Epithelial cell of esophagus (primary cell): Measurements from ENCODE around the gene TNRC18.

ENCODE experiments used
- DNase-seq: peaks from one replicate; pipeline ENCODE4 v3.0.0; 2010; ENCODE audit warnings: low read depth
- H3K4me3 ChIP-seq: 2 replicates; pipeline ENCODE4 v1.5.1; 2011; ENCODE audit warnings: mild to moderate bottlenecking, low read length, control low read depth
- TF ChIP-seq, protein P1 (sequence below): IDR thresholded peaks from 2 replicates; pipeline ENCODE4 v1.5.1; 2011; ENCODE audit warnings: low read depth, mild to moderate bottlenecking, low read length, control low read depth, inconsistent platforms; ENCODE audit not compliant: insufficient read depth; ENCODE audit errors: missing control alignments

The TNRC18 gene

DNA sequence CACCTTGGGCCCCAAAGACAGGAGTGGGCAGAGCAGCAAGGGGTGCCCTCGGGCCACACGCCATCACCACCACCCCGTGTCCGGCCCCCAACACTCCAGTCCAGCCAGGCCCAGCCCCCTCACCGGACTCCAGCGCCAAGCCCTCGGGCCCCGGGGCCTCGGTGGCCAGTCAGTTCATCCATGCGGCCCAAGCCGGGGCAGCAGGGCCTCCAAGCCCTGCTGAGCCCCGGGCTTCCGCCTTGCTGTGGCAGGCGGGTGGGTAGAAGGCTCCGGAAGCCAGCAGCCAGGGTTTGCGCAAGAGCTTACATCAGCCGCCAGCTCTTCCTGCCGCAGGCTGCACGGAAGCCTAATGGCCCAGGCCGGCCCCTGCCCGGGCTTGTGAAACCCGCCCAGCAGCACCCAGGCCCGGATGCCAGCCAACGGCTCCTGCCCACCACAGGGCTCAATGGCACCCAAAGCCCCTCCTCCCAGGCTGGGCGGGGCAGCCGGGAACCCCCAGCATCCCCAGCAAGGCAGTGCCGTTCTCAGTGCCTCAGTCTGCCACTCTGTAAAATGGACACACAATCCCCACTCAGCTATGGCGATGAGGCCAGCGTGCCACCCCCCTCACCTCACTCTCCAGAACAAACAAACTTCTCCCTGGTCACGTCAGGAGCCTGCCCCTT, 26.5 kb downstream of the TNRC18 start:
- H3K4me3 ChIP-seq = peak overlapping the region; percentile 71
- TF ChIP-seq, protein P1, sequence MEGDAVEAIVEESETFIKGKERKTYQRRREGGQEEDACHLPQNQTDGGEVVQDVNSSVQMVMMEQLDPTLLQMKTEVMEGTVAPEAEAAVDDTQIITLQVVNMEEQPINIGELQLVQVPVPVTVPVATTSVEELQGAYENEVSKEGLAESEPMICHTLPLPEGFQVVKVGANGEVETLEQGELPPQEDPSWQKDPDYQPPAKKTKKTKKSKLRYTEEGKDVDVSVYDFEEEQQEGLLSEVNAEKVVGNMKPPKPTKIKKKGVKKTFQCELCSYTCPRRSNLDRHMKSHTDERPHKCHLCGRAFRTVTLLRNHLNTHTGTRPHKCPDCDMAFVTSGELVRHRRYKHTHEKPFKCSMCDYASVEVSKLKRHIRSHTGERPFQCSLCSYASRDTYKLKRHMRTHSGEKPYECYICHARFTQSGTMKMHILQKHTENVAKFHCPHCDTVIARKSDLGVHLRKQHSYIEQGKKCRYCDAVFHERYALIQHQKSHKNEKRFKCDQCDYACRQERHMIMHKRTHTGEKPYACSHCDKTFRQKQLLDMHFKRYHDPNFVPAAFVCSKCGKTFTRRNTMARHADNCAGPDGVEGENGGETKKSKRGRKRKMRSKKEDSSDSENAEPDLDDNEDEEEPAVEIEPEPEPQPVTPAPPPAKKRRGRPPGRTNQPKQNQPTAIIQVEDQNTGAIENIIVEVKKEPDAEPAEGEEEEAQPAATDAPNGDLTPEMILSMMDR = no peak
- DNase-seq = peak; percentile 99

DNA sequence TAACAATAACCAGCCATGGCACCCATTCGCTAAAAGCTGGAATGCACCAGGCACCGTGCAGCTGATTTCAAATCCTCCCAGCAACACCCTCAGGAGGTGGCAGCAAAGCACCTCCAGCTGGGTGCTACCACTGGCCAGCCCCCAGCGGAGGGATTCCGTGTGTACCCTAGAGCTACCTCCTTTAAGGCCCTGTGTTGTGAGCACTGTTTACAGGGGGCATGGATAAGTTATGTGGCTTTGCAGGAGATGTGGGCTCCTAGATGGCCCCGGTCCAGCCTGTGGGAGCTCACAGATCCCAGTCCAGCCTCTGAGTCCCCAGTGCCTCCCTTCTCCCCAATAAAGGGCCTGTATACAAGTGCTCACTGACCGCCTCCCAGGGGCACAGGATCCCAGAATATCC, 27.1 kb downstream of the TNRC18 start:
- peak; percentile 77 for DNase-seq
- peak overlapping the region; percentile 71 for H3K4me3 ChIP-seq

DNA sequence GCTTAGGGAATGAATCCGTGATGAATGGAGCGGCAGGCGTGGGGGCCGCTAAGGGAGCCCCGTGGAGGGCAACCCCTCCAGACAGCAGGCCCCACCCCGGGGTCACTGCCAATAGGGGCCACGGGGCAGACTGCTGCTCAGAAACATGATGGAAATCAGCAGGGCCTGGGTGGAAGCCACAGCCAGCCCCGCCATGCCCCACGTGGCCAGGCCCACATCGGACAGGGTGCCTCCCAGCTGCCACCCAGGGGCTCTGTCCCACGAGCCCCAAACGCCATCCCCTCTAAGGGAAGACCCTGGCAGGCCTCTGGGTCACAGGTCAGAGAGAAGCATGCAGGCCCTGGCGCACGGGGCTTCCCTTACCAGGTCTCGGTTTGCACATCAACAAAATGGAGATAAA, 28.4 kb downstream of the TNRC18 start:
- no peak for DNase-seq
- TF ChIP-seq, protein P1 = no peak
- no peak overlapping the region for H3K4me3 ChIP-seq

More for the DNA sequence above, 27.1 kb downstream of the TNRC18 start:
- TF ChIP-seq, protein P1 = peak; percentile 52

DNA sequence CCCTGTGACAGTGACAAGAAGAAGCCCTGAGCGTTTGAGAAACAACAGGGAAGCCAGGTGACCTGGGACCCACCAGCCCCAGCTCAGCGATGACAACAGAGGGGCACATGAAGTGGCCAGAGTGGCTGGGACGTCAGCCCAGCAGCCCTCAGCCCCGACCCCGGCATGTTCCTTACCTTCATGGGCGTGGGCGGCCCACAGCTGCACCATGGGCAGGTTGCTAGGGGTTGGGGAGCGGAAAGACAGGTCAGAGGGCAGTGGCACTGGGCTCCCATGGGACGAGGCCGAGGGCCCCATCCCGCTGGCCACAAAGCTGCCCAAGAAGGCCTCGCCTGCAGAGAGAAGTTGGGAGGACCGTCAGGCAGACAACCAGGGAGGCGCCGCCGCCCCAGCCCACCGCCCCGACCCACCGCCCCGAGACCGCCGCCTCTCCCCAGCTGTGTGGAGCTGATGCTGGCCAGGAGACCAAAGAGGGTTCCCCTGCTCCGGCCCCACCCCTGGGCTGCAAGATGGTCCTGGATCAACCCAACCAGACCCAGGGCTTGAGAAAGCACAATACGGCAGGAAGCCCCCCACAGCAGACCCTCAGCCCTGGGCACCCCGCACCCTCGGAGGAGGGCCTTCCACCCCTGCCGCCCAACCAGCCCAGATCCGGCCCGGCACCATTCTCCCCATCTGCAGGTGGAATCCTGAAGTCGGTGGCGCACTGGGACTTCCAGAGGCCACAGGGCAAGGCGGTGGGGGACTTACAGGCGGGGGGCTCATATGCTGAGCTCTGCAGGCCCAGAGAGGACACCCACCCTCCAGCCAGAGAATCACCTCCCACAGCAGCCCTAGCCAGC, 29.1 kb downstream of the TNRC18 start:
- H3K4me3 ChIP-seq = no peak overlapping the region
- TF ChIP-seq, protein P1 = no peak
- DNase-seq = no peak

DNA sequence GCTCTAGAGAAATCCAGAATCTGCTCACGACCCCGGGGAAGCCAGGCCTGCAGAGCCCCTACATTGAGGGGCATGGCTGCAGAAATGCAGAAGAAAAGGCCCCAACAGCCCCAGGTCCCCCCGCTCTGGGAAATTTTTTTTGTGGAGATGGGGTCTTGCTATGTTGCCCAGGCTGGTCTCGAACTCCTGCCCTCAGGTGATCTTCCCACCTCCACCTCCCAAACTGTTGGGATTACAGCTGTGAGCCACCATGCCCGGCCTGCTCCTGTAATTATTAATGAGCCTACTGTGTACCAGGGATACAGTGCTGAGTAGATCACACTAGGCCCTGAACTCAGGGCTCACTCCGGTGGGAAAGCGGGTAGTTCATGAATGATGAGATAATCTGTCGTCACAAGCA, 29.9 kb downstream of the TNRC18 start:
- no peak for DNase-seq
- no peak overlapping the region for H3K4me3 ChIP-seq
- TF ChIP-seq, protein P1 = no peak

DNA sequence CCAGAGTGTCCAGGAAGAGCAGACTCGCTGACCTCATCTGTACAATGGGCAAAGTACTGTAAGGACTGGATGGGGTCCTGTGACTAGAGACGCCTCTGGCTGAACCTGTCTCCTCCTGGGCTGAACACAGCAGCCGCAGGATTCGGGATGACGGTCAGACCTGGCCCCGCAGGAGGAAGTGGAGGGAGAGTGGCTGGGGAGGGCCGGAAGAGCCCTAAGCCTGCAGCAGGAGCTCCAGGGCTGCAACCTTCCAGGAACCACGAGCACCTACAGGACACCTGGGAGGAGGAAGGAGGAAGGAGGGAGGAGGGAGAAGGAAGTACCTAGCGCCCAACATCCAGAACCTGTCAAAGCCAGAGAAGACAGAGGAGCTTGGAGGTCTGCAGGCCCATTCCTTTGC, 30.3 kb downstream of the TNRC18 start:
- no peak overlapping the region for H3K4me3 ChIP-seq
- no peak for DNase-seq
- TF ChIP-seq, protein P1 = no peak
